CD4-positive, alpha-beta T cell treated with Interleukin-1 beta for 1 hour (primary cell): ENCODE measurements around the gene TMEM183A.

ENCODE experiments used
- DNase-seq, 2 donors: peaks; one replicate each; pipeline ENCODE4 v3.0.0-alpha.2; 2020 to 2022

TMEM183A gene

DNA sequence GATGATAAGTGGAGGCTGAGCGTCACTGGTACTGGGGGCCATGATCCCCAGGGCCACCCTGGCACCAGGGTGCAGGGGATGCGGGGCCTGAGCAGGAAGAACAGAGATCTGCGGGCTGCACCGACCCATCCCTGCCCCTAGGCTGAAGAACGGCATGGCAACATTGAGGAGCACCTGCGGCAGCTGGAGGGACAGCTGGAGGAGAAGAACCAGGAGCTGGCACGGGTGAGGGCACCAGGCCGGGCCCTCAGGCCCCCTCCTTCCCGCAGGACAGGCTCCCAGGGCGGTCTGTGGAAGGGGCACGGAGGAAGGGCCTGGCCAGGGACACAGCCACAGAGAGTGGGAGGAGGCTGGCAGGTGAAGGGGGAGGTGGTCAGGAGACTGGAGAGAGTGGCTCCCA lies 40.9 kb downstream of the TMEM183A start:
- no peak for DNase-seq

DNA sequence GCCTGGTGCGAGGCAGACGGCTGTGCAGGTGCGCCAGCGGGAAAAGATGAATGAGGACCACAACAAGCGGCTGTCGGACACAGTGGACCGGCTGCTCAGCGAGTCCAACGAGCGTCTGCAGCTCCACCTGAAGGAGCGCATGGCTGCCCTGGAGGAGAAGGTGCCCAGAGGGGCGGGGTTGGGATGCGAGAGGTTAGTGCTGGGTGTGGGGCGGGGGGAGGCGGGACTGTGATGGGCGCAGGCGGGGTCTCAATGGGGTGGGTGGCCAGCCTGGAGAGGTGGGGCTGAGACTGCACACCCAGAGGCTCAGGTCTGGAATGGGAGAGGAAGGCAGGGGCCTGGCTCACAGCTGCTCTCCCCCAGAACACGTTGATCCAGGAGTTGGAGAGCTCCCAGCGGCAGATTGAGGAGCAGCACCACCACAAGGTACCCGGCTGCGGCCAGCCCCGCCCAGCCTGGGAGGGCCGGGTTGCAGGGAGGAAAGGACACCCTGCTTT lies 41.4 kb downstream of the TMEM183A start:
- DNase-seq = no peak

GRCh38 chr1:203049077-203049476 lies 41.9 kb downstream of the TMEM183A start:
- DNase-seq = no peak

DNA sequence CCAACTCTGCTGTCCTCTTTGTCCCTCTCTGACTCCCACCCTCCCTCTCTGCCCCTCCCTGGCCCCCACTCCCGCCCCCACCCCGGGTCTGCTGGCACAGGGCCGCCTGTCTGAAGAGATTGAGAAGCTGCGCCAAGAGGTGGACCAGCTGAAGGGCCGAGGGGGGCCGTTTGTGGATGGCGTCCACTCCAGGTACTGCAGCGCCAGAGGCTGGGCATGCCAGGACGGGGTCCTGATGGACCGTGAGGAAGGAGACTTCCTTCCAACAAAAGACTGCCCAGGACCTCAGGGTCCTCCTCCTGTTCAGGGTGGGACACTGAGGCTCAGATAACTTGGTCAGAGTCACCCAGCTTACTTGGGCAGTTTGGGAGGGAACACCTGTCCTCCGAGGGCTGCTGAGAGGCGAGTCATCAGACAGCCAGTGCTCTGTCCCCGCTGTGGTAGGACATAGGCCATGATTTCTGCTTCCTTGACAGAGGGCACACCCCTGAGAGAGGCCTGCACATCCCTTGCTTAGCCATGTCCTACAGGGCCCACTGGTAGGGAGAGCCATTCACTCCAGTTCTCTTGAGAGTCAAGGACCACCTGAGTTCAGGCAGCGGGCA lies 42.5 kb downstream of the TMEM183A start:
- no peak for DNase-seq

DNA sequence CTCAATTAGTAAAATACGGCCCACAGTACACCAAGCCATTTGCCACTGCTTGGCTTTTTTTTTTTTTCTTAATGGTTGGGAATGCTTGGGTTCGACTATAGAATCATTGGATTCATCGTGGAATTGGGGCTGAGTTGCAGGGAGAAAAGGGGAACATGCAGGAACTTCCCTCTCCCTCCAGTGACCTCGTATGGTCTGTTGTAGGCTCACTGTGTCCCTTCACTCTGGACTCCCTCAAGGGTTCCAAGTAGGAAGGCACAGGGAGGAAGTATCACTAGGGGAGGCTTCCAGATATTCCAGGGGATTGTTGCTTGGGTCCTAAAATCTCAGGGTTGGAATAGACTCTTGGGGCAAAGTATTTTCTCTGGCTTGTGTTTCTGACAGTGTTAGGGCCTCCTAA lies 43.7 kb downstream of the TMEM183A start:
- DNase-seq = no peak

- no peak for DNase-seq
Observed at GRCh38 chr1:203051841-203052324, 44.7 kb downstream of the TMEM183A start.

DNA sequence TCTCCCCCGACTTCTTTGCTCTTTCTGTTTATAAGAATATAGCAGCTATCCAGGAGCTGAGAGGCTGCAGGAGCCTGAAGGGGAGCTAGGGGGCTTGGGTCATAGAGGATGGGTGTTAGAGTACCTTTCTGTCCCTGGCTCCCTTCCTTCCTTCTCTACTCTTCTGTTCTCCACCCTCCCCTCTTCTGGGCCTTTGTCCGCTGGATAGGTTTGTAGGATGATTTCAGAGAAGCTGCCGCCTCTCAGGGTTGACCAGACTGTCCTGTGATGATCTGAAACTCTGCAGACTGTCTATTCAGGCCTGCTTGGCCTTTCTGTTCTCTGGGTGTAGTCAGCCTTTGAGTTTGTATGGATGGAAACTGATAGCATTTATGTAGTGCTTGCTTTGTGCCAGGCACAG lies 45.4 kb downstream of the TMEM183A start:
- no peak for DNase-seq

- no peak for DNase-seq
Observed at GRCh38 chr1:203054184-203054583, 47.0 kb downstream of the TMEM183A start.

DNA sequence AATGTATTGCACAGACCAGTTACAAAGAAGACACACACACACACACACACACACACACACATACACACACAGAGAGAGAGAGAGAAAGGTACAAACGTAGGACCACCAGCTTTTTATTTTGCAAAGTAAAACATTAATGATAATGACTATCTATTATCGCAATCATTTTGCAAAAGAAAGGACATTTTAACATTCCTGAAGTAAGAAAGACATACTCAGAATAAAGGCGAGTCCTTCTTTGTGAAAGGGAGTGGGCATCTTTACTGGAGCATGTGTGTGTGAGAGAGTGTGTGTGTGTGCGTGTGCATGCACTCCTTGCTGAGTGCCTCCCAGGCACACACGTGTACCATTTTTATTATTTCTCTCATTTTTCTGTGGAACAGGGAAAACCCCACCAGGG lies 47.5 kb downstream of the TMEM183A start:
- DNase-seq = no peak

DNA sequence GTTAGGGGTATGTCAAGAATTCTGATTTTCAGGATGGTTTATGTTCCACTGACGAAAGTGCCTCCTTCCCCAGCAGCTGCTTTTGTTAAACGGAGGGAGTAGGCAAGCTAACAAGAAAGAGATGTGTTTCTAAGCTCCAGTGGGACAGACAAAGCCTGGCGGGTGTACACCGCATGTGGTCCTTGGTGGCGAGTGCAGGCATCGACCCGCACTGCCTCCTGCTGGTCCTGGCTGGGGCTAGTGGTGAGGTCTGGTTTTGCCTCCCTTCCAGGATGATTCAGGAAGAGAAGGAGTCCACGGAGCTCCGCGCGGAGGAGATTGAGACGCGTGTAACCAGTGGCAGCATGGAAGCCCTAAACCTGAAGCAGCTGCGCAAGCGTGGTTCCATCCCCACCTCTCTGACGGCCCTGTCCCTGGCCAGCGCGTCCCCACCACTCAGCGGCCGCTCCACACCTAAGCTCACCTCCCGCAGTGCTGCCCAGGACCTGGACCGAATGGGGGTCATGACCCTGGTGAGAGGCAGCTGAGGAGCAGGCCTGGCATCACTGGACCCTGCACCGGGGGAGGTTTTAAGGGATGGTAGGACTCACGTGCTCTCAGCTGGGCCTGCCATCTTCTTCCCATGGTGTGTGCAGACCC lies 48.1 kb downstream of the TMEM183A start:
- DNase-seq = no peak

DNA sequence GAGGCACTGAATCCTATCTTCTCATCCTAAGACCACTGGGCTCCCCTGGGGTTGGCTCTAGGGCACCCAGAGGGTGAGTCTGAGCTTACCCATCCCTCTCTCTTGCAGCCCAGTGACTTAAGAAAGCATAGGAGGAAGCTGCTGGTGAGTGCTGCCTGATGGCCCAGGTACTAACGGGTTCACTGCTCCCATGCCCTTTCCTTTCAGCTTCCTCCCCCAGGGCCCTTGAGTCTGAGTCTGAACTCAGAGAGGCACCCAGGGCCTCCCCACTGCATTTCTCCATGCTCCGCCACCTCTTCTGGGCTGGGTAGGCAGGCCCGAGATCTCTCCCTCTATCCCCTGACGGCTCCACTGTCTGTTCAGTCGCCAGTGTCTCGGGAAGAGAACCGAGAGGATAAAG lies 48.8 kb downstream of the TMEM183A start:
- no peak for DNase-seq

DNA sequence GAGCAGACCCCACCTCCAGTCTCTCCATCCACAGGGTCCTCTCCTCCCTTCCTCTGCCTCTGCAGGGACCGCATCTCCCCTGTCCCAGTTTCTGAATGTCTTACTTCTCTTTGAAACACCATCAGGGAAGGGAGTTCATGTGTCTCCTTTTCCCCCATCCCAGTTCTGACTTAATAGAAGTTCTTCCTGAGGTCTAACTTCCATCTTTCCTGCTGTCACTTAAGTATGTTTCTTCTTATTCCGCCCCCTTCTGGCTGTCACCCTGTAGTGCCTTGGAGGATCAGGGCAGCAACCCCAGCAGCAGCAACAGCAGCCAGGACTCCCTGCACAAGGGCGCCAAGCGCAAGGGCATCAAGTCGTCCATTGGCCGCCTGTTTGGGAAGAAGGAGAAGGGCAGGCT lies 49.3 kb downstream of the TMEM183A start:
- no peak for DNase-seq

- no peak for DNase-seq
Observed at GRCh38 chr1:203057911-203058675, 50.9 kb downstream of the TMEM183A start.

DNA sequence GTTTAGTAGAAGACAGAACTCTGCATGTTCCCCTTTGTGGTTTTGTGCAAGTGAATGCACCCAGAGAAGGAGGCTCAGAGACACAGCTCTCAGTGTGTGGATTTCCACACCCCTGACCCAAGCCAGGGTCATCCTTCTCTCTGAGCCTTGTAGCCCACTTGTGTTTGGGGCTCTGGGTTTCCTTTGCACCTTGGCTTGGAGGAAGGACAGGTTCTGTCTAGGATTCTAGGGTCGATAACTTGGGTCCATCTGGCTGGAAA lies 51.4 kb downstream of the TMEM183A start:
- DNase-seq = no peak

GRCh38 chr1:203059485-203059884 lies 52.3 kb downstream of the TMEM183A start:
- no peak for DNase-seq

GRCh38 chr1:203060115-203060514 lies 52.9 kb downstream of the TMEM183A start:
- DNase-seq = no peak

GRCh38 chr1:203063287-203063686 lies 56.1 kb downstream of the TMEM183A start:
- no peak for DNase-seq

DNA sequence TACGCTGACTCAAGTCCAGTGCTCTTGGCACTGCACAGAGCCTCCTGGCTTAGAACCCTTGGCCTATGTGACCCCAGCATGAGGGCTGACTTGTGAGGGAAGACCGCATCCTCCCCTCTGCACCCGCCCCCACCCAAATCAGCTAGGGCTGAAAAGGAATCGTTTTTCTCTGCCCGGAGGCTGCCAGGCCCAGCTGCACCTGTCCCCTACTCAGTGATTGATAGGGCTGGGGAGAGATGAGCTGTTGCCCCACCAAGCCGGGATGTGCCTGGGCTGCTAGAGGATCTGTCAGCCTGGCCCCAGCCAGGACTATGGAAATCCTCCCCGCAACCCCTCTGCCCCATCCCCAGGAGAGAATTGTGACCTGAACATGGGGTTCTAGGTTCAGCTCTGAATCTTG lies 58.0 kb downstream of the TMEM183A start:
- no peak for DNase-seq

- no peak for DNase-seq
Observed at GRCh38 chr1:203065986-203066385, 58.8 kb downstream of the TMEM183A start.

DNA sequence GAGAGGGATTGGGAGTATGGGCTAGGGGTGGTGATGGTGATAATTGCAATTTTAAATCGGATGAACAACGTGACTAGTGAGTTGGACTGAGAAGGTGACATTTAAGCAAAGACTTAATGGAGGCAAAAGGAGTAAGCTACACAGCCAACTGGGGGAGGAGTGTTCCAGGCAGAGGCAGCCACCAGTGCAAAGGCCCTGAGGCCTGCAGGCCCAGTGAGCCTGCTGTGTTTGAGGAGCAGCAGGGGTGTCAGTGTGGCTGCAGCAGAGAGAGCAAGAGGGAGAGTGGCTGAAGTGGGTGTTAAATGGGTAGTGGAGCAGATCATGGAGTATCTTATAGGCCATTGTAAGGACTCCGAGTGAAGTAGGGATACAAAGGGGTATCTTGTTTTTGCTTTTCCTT lies 59.8 kb downstream of the TMEM183A start:
- DNase-seq = no peak

DNA sequence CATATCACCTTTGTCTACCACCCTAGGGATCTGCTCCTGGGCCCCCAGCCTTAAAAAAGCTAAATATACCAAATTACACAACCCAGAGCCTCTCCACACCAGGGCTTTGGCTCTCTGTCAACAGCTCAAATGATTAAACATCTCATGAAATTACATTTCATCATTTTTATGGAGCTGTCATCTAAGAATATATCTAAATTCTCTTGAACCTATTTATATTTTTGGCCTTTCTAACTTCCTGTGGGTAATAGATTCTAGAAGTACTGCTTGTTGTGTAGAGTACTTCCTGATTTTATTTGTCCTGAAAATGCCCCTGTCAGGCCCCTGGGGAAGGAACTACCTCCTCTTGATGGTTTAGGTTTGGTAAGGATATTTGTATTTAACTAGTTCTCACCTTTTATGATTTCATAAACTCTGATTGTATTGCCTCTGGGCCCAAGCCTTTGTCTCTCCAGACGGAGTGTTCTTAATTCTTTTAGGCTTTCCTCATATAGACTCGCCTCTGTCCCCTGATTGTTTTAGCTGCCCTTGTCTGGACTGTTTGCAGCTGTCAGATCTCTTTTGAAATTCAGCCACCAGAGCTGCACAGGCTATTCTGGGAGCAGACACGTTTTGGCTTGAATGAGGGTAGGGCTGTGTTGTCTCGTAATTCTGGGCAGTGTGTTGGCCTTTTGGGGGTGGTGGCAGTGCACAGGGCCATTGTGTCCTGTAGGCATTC lies 62.0 kb downstream of the TMEM183A start:
- no peak for DNase-seq

DNA sequence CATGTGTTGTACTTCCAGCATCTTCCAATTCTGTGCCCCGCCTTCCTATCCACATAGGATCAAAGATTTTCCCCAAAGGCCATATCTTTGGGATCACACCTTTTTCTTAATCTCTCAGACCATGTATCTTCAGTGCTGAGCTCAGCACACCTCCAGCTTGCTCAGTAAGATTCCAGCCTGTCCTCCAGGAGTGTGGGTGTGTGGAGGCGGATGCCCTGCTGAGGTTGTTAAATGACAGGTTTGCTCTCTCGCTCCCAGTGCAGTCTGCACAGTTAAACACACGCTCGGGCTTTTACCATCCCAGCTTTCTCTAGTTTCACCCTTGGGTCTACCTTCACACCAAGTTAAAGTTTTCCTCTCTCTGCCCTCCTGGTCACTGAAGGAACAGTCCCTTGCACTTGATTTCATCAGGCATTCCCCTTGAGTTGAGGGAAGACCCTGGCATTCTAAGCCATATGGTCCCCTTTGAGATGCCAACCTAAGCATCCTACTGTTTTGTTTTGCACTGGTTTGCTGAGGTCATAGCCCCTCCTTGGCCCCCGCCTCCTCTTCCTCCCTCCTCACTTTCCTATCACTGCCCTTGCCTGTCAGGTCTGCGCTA lies 64.9 kb downstream of the TMEM183A start:
- DNase-seq = no peak

DNA sequence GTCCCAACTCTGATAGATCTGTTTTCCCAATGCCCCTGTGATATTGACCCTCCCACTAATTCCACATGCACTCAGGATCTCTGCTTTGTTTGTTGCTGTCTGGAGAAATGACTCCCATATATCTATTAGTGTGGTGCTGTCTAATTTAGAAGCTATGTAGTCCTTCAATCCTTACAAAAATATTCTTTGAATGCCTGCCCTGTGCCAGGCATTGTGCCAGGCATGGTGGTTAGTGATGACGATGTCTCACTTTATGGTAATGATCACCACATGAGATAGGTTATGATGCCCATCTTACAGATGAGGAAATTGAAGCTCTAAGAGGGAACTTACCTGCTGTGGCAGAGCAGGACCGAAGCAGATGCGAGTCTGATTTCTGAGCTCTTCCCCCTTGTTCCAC lies 65.7 kb downstream of the TMEM183A start:
- no peak for DNase-seq
